Ishikawa (cell line): ENCODE measurements around the gene GNAO1.

Experiments
- CEBPB ChIP-seq: IDR thresholded peaks from 2 replicates; pipeline ENCODE4 v1.6.1; 2012
- CREB1 ChIP-seq: IDR thresholded peaks from 2 replicates; pipeline ENCODE4 v1.6.1; 2012; ENCODE audit warnings: low read depth
- EGR1 ChIP-seq: IDR thresholded peaks from 2 replicates; pipeline ENCODE4 v1.6.1; 2012
- EP300 ChIP-seq: IDR thresholded peaks from 2 replicates; pipeline ENCODE4 v1.6.1; 2012; ENCODE audit warnings: borderline replicate concordance
- FOXM1 ChIP-seq: IDR thresholded peaks from 2 replicates; pipeline ENCODE4 v1.6.1; 2012; ENCODE audit warnings: low read depth, borderline replicate concordance
- MAX ChIP-seq: IDR thresholded peaks from 2 replicates; pipeline ENCODE4 v1.6.1; 2012
- NFIC ChIP-seq: IDR thresholded peaks from 2 replicates; pipeline ENCODE4 v1.6.1; 2012
- RAD21 ChIP-seq: IDR thresholded peaks from 2 replicates; pipeline ENCODE4 v1.6.1; 2012; ENCODE audit warnings: low read depth
- REST ChIP-seq: IDR thresholded peaks from 2 replicates; pipeline ENCODE4 v1.6.1; 2012; ENCODE audit warnings: low read depth, mild to moderate bottlenecking
- TAF1 ChIP-seq: IDR thresholded peaks from 2 replicates; pipeline ENCODE4 v1.6.1; 2012; ENCODE audit warnings: low read depth, mild to moderate bottlenecking
- TCF12 ChIP-seq: IDR thresholded peaks from 2 replicates; pipeline ENCODE4 v1.6.1; 2012; ENCODE audit warnings: low read depth
- TEAD4 ChIP-seq: IDR thresholded peaks from 2 replicates; pipeline ENCODE4 v1.6.1; 2012
- USF1 ChIP-seq: IDR thresholded peaks from 2 replicates; pipeline ENCODE4 v1.6.1; 2012
- YY1 ChIP-seq: IDR thresholded peaks from 2 replicates; pipeline ENCODE4 v1.6.1; 2012; ENCODE audit warnings: low read depth
- ZBTB7A ChIP-seq: IDR thresholded peaks from 2 replicates; pipeline ENCODE4 v1.6.1; 2012; ENCODE audit warnings: low read depth

Gene GNAO1

GRCh38 chr16:56202036-56202435, 10.7 kb downstream of the GNAO1 start:
- TF ChIP-seq USF1 (no peak), RAD21 (no peak), ZBTB7A (no peak), TEAD4 (no peak), CEBPB (no peak), FOXM1 (no peak), MAX (no peak), REST (no peak)

GRCh38 chr16:56203052-56203451, 11.8 kb downstream of the GNAO1 start:
- TF ChIP-seq FOXM1: no peak
- TF ChIP-seq TEAD4: no peak
- no peak for TF ChIP-seq CEBPB
- TF ChIP-seq ZBTB7A: no peak
- TF ChIP-seq CREB1: no peak
- no peak for TF ChIP-seq YY1
- peak; percentile 32; the same call in 1 of the 2 replicates for TF ChIP-seq RAD21
- no peak for TF ChIP-seq EP300
- TF ChIP-seq USF1: peak; percentile 81
- TF ChIP-seq TCF12: no peak

GRCh38 chr16:56204816-56205215, 13.5 kb downstream of the GNAO1 start:
- TF ChIP-seq TCF12 (no peak), USF1 (no peak), TEAD4 (no peak), NFIC (no peak), FOXM1 (no peak), RAD21 (no peak)

GRCh38 chr16:56206951-56207350, 15.7 kb downstream of the GNAO1 start:
- TF ChIP-seq CEBPB (no peak), ZBTB7A (no peak), TEAD4 (no peak), FOXM1 (no peak), TAF1 (no peak), TCF12 (no peak), EP300 (no peak), MAX (no peak), USF1 (no peak), CREB1 (no peak), EGR1 (no peak), REST (no peak), RAD21 (no peak), YY1 (no peak), NFIC (no peak)

GRCh38 chr16:56207421-56207820, 16.1 kb downstream of the GNAO1 start:
- TF ChIP-seq CEBPB (no peak), RAD21 (no peak), CREB1 (no peak), NFIC (no peak), EP300 (no peak), TEAD4 (no peak), FOXM1 (no peak), REST (no peak), MAX (no peak)
